ENCODE results near the gene RPH3AL.

GRCh38 chr17:245020-245419 lies 107.6 kb downstream of the RPH3AL start:
- TF ChIP-seq CTCF (conservative IDR thresholded peaks at IDR 0.05) = no peak
- no peak for TF ChIP-seq EZH2 (IDR thresholded peaks at IDR 0.05; ENCODE audit: low read depth)
